Activated naive CD4-positive, alpha-beta T cell treated with Interleukin-2 at 50 U/mL for 16 hours (primary cell): Measurements from ENCODE around the gene ATM.
"Not testable (repeated sequence)": the region's sequence is repeated elsewhere in the genome, so short reads cannot be mapped to it uniquely, and the experiment has no call there.

Source experiments
- DNase-seq: peaks from one replicate; pipeline ENCODE4 v3.0.0-alpha.2; 2020

The ATM gene

GRCh38 chr11:108289699-108290098 is 66.8 kb downstream of the ATM start:
- DNase-seq, result no peak

GRCh38 chr11:108293229-108293628 is 70.4 kb downstream of the ATM start:
- no peak for DNase-seq

- no peak for DNase-seq
Measured at GRCh38 chr11:108302121-108302785, 79.4 kb downstream of the ATM start.

- DNase-seq, result no peak
Measured at GRCh38 chr11:108307751-108308150, 84.9 kb downstream of the ATM start.

- DNase-seq, result no peak
Measured at GRCh38 chr11:108313444-108313843, 90.6 kb downstream of the ATM start.

- DNase-seq, result no peak
Measured at GRCh38 chr11:108316061-108316460, 93.2 kb downstream of the ATM start.

GRCh38 chr11:108319541-108320145 is 96.8 kb downstream of the ATM start:
- no peak for DNase-seq

- no peak for DNase-seq
Measured at GRCh38 chr11:108322666-108323065, 99.8 kb downstream of the ATM start.

- DNase-seq, result no peak
Measured at GRCh38 chr11:108324587-108324986, 101.7 kb downstream of the ATM start.

GRCh38 chr11:108333403-108333899 is 110.6 kb downstream of the ATM start:
- no peak for DNase-seq

- no peak for DNase-seq
Measured at GRCh38 chr11:108338750-108339149, 115.9 kb downstream of the ATM start.

GRCh38 chr11:108340973-108341372 is 118.1 kb downstream of the ATM start:
- DNase-seq, result no peak

- no peak for DNase-seq
Measured at GRCh38 chr11:108341654-108342053, 118.8 kb downstream of the ATM start.

- DNase-seq, result no peak
Measured at GRCh38 chr11:108343714-108344113, 120.8 kb downstream of the ATM start.

- no peak for DNase-seq
Measured at GRCh38 chr11:108345767-108346166, 122.9 kb downstream of the ATM start.

GRCh38 chr11:108346451-108346850 is 123.6 kb downstream of the ATM start:
- no peak for DNase-seq

GRCh38 chr11:108351468-108351867 is 128.6 kb downstream of the ATM start:
- no peak for DNase-seq

GRCh38 chr11:108364159-108364558 is 141.3 kb downstream of the ATM start:
- DNase-seq, result no peak

- no peak for DNase-seq
Measured at GRCh38 chr11:108368134-108368533, 145.3 kb downstream of the ATM start.

- no peak for DNase-seq
Measured at GRCh38 chr11:108369064-108369463, 146.2 kb downstream of the ATM start.

- no peak for DNase-seq
Measured at GRCh38 chr11:108370315-108370714, 147.4 kb downstream of the ATM start.

GRCh38 chr11:108370990-108371389 is 148.1 kb downstream of the ATM start:
- no peak for DNase-seq

GRCh38 chr11:108373505-108373904 is 150.6 kb downstream of the ATM start:
- not testable (repeated sequence) for DNase-seq

- no peak for DNase-seq
Measured at GRCh38 chr11:108388576-108388975, 165.7 kb downstream of the ATM start.

- DNase-seq, result no peak
Measured at GRCh38 chr11:108392353-108392752, 169.5 kb downstream of the ATM start.
